IPS DF 6.9 (cell line): ENCODE data around the gene PRELID3B.

Experiments used
- DNase-seq: peaks from one replicate; pipeline ENCODE4 v3.0.0-alpha.2; 2013; ENCODE audit warnings: low read depth, low spot score
- H3K27ac ChIP-seq: one replicate; pipeline ENCODE4 v1.5.1; 2013; ENCODE audit warnings: low read length, control low read depth
- H3K27me3 ChIP-seq: 2 replicates; pipeline ENCODE4 v1.6.1; 2013; ENCODE audit warnings: mild to moderate bottlenecking, low read length; ENCODE audit not compliant: control insufficient read depth, insufficient read depth
- H3K36me3 ChIP-seq: 2 replicates; pipeline ENCODE4 v1.6.1; 2013; ENCODE audit warnings: low read length; ENCODE audit not compliant: control insufficient read depth, insufficient read depth
- H3K4me1 ChIP-seq: 2 replicates; pipeline ENCODE4 v1.6.1; 2013; ENCODE audit warnings: low read length; ENCODE audit not compliant: control insufficient read depth, insufficient read depth
- H3K4me3 ChIP-seq: 2 replicates; pipeline ENCODE4 v1.5.1; 2013; ENCODE audit warnings: mild to moderate bottlenecking, low read length
- H3K9me3 ChIP-seq: 2 replicates; pipeline ENCODE4 v1.6.1; 2013; ENCODE audit warnings: low read length, inconsistent platforms; ENCODE audit not compliant: control insufficient read depth, insufficient read depth
- WGBS: extraction: QIAGEN DNeasy Blood & Tissue Kit; methylation state at CpG from one replicate; pipeline ENCODE4 v1.1.7; 2013; ENCODE audit warnings: mixed read lengths, missing lambda C conversion rate; ENCODE audit not compliant: insufficient read length, insufficient coverage; 5-methylcytosine and 5-hydroxymethylcytosine counted together

The PRELID3B gene

DNA sequence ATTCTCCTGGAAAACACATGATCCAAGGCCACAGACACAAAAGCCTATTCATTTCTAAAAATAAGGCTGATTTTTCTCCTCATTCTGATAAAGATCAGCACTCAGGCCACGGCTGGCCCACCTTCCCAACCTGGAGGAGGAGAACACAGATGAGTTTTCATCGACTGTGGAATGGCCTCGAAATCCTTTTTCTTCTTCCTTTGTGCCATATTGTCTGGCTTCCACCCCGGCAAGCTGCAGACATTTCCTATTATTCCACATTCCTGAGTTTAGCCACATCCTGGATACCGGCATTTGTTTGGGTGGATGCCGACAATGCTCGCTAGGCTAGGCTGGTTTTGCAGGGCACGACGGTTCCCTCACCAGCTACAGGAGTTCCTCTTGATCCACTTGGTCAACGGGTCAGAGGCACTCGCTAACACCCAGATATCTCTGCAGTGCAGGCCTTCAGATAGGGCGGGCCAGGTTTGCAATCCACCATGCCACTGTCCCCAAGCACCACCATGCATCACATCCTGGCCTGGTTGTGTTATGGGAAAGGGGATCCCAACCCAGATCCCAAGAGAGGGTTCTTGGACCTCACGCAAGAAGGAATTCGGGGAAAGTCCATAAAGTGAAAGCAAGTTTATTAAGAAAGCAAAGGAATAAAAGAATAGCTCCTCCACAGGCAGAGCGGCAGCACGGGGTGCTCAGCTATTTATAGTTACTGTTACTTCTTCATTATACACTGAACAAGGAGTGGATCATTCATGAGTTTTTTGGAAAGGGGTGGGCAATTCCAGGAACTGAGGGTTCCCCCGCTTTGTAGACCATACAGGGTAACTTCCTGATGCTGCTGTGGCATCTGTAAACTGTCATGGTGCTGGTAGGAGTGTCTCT lies 31.4 kb downstream of the PRELID3B start:
- H3K4me3 ChIP-seq: no peak overlapping the region
- no peak for DNase-seq
- WGBS: no CpG with 5 or more reads among the region's 17 CpGs
- no peaks in the 10 kb centered on the region for H3K9me3 ChIP-seq
- H3K27ac ChIP-seq: no peak overlapping the region
- 0 out of 2 replicates have a peak, but pooled peaks cover under 1% of the 10 kb centered on the region for H3K4me1 ChIP-seq
- no peaks in the 10 kb centered on the region for H3K36me3 ChIP-seq
- H3K27me3 ChIP-seq: no peaks in the 10 kb centered on the region

DNA sequence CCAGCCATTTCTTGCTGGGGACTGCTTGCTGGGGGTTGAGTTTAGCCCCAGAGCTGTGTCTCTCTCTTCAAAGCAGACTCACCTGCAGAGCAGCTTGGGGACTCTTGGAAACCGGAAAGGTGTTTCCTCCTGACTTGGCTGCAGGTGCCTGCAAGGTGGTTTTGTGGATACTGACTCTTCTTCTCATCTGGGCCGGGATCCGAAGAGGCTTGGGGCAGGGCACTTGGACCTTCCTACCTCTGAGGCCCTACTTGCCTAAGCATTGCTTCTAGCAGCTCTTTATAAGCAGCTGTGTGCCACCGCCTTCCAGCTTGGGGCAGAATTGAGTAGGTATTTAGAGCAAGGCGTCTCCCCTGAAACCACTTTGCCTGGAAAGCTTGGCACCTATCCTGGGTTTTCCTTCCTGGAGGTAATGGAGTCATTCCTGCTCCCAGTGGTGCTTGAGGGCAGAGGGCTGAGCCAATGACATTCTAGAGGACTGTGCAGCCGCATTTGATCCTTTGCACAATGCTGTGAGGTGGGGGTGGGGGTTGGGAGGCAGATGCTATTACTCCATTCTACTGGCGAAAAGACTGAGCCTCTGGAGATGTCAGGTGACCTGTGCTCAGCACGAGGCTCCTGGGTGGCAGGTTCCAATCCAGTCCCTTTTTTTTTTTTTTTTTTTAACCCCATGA lies 32.1 kb downstream of the PRELID3B start:
- DNase-seq: no peak
- no peaks in the 10 kb centered on the region for H3K9me3 ChIP-seq

DNA sequence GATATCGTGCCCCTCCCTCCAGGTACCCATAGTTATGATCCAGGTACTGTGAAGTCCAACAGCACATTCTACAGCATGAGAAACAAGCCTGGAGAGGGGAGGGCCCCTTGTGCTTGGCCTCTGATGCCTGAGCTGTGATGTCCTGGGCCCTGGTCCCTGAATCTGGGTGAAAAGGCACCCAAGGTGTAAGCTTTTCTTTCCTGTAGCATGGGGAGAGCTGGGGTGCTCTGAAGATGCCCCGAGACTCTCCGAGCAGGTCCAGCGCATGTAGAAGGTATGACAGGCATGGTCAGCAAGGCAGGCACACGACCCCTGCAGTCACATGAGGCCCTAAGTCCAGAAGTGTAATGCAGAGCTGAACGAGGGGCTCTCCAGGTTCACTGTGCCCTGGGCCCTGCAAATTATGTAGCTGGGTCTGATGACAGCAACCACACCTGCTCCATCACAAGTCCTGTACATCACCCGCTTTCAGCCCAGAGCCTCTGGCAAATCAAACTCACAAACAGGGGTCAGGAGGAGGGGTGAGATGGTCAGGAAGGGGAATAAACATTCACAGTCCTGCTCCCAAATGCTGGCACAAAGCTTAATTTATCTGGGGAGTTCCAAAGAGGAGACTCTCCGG lies 33.8 kb downstream of the PRELID3B start:
- H3K27me3 ChIP-seq: no peaks in the 10 kb centered on the region
- peaks cover 4% of the 10 kb centered on the region; the same call in 1 of the 2 replicates for H3K4me1 ChIP-seq
- no CpG with 5 or more reads among the region's 8 CpGs for WGBS
- H3K36me3 ChIP-seq: no peaks in the 10 kb centered on the region
- no peaks in the 10 kb centered on the region for H3K9me3 ChIP-seq
- no peak for DNase-seq
- no peak overlapping the region for H3K27ac ChIP-seq
- no peak overlapping the region for H3K4me3 ChIP-seq

More for the DNA sequence above, 32.1 kb downstream of the PRELID3B start:
- Histone ChIP-seq H3K36me3 (no peaks in the 10 kb centered on the region), H3K27me3 (no peaks in the 10 kb centered on the region), H3K4me1 (peaks cover 4% of the 10 kb centered on the region; the same call in 1 of the 2 replicates), H3K27ac (no peak overlapping the region), H3K4me3 (no peak overlapping the region)
- no CpG with 5 or more reads among the region's 8 CpGs for WGBS

DNA sequence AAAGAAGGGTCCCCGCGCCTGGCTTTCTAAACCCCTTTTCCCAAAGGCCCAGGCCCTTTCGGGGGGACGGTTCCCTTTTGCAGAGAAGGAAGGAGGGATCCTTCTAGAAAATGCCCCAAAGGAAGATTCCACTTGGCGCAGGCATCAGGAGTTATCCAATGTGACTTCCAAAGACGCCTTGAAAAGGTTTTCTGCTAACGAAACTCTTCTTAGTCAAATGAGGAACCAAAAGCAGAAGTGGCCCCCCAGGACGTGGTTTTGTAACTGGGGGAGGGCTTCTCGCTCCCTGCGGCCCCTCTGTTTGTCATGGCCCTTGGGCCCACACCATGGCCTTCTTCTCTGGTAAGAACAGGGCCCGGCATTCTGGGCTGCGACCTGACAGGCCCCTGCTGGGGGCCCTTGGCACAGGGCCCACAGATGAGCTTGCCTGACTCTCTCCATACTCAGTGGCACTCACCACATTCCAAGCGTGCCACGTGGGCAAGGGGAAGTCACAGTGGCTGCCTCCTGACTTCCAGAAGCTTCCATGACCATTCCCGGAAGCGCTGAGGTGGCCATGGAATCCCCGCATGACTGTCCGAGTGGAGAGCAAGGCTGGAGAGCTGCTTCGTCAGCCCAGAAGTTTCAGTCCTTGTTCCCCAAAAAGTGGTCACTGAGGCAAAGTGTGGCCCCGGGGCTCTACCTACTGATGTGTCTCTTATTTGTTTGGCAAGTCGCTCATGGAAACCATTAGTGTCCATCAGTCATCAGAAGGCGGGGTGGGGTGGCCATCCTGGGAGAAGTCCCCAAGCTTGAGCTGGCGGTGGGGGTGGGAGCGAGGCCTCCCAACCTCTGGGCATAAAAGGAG lies 34.7 kb downstream of the PRELID3B start:
- no peaks in the 10 kb centered on the region for H3K36me3 ChIP-seq
- H3K27ac ChIP-seq: no peak overlapping the region
- no peaks in the 10 kb centered on the region for H3K9me3 ChIP-seq
- H3K4me1 ChIP-seq: peaks cover 4% of the 10 kb centered on the region; the same call in 1 of the 2 replicates
- no peaks in the 10 kb centered on the region for H3K27me3 ChIP-seq
- no peak for DNase-seq
- no CpG with 5 or more reads among the region's 24 CpGs for WGBS
- H3K4me3 ChIP-seq: no peak overlapping the region; the same call in 1 of the 2 replicates

GRCh38 chr20:59006864-59007664 lies 35.5 kb downstream of the PRELID3B start, which contains the start of gene CTSZ:
Gene CTSZ (minus strand): TSS chr20:59007254. CDS start chr20:59007128, 126 bp downstream.
- no CpG with 5 or more reads among the region's 82 CpGs for WGBS
- DNase-seq: no peak
- H3K27ac ChIP-seq: no peak within 1 kb of the TSS
- H3K4me1 ChIP-seq: peaks cover 4% of the 10 kb centered on the region; the same call in 1 of the 2 replicates
- peak within 1 kb of the TSS; percentile 36; the same call in 1 of the 2 replicates for H3K4me3 ChIP-seq
- no peaks in the 10 kb centered on the region for H3K36me3 ChIP-seq
- no peaks in the 10 kb centered on the region for H3K9me3 ChIP-seq
- no peaks in the 10 kb centered on the region for H3K27me3 ChIP-seq

DNA sequence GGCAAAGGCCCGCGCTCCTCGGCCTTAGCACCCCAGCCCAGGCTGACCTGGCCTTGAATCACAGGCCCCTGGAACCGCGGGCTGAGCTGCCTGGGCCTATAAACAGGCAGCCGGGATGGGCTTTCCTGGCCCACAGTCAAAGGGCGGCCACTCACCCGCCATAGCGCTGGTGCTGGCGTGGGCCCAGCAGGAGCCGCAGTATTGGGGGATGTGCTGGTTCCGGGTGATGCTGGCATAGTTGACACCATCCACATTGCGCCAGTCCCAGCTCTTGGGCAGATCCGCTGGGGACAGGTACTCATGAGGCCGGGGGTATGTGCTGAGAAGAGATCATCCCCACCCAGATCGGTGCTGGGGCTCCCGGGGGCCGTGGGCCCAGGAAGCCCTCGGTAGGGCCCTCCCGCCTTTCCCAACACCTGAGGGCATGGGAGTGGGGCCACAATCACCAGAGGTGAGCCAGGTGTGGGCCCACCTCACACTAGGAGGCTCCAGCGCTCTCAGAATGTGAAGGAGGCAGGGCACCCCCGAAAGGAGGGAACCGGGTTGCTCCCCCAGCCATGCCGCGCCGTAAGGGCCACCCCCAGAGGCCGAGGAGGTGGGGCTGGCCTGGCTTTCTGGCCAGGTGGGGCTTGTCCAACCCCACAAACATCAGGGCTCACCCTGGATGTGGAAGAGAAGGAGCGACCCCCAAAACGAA lies 36.3 kb downstream of the PRELID3B start:
- DNase-seq: no peak
- WGBS: no CpG with 5 or more reads among the region's 29 CpGs
- Histone ChIP-seq H3K27me3 (no peaks in the 10 kb centered on the region), H3K36me3 (no peaks in the 10 kb centered on the region), H3K4me3 (peak overlapping the region; percentile 36; the same call in 1 of the 2 replicates), H3K27ac (no peak overlapping the region), H3K9me3 (no peaks in the 10 kb centered on the region), H3K4me1 (peaks cover 4% of the 10 kb centered on the region; the same call in 1 of the 2 replicates)

- H3K9me3 ChIP-seq: no peaks in the 10 kb centered on the region
- no peak overlapping the region for H3K27ac ChIP-seq
- no peak for DNase-seq
- WGBS: no CpG with 5 or more reads among the region's 3 CpGs
- H3K4me3 ChIP-seq: no peak overlapping the region
- H3K4me1 ChIP-seq: peaks cover 4% of the 10 kb centered on the region; the same call in 1 of the 2 replicates
- no peaks in the 10 kb centered on the region for H3K27me3 ChIP-seq
- no peaks in the 10 kb centered on the region for H3K36me3 ChIP-seq
Measured at GRCh38 chr20:59005523-59006166, 36.9 kb downstream of the PRELID3B start.

GRCh38 chr20:59004763-59005522 lies 37.6 kb downstream of the PRELID3B start:
- no peaks in the 10 kb centered on the region for H3K27me3 ChIP-seq
- no peaks in the 10 kb centered on the region for H3K9me3 ChIP-seq
- H3K27ac ChIP-seq: no peak overlapping the region
- no peaks in the 10 kb centered on the region for H3K36me3 ChIP-seq
- no peak for DNase-seq
- H3K4me3 ChIP-seq: no peak overlapping the region
- WGBS: no CpG with 5 or more reads among the region's 17 CpGs
- H3K4me1 ChIP-seq: peaks cover 4% of the 10 kb centered on the region; the same call in 1 of the 2 replicates
